Aorta (tissue), 5 donors: ENCODE results near the gene CAPN1. TPM values are rescaled to one million over a fixed set of nuclear protein-coding genes. Genes with fewer than 3 reads are reported as not detected.

Experiments used
- ATAC-seq: fragments of 200-7000 bp; cut with Tn5 transposase; one replicate; pipeline ENCODE4 v1.9.1; 2022; ENCODE audit warnings: moderate library complexity; ENCODE audit not compliant: low FRiP score
- DNase-seq, 2 donors: peaks; one replicate each; pipeline ENCODE4 v3.0.0-alpha.2; 2020
- H3K27ac ChIP-seq, 2 donors: one replicate each; pipeline ENCODE4 v1.5.1; 2013; ENCODE audit warnings: low read length in 2 of 2, mild to moderate bottlenecking in 2 of 2, moderate library complexity in 2 of 2, control low read depth in 1 of 2, inconsistent platforms in 1 of 2, low read depth in 1 of 2
- H3K27me3 ChIP-seq, 2 donors: one replicate each; pipeline ENCODE4 v1.6.1; 2013; ENCODE audit warnings: control low read depth in 1 of 2, low read length in 1 of 2, mild to moderate bottlenecking in 1 of 2, moderate library complexity in 1 of 2; ENCODE audit not compliant: insufficient read depth in 2 of 2, control insufficient read depth in 1 of 2
- H3K36me3 ChIP-seq, 2 donors: one replicate each; pipeline ENCODE4 v1.6.1; 2013; ENCODE audit warnings: control low read depth in 1 of 2, low read length in 1 of 2, mild to moderate bottlenecking in 1 of 2; ENCODE audit not compliant: insufficient read depth in 2 of 2, control insufficient read depth in 1 of 2
- H3K4me1 ChIP-seq, 2 donors: one replicate each; pipeline ENCODE4 v1.6.1; 2013; ENCODE audit warnings: low read length in 2 of 2, control low read depth in 1 of 2, mild to moderate bottlenecking in 1 of 2, moderate library complexity in 1 of 2; ENCODE audit not compliant: insufficient read depth in 2 of 2, control insufficient read depth in 1 of 2
- H3K4me3 ChIP-seq, 2 donors: one replicate each; pipeline ENCODE4 v1.5.1; 2013; ENCODE audit warnings: low read length in 2 of 2, control low read depth in 1 of 2, mild to moderate bottlenecking in 1 of 2
- H3K9me3 ChIP-seq: one replicate; pipeline ENCODE4 v1.6.1; 2013; ENCODE audit warnings: mild to moderate bottlenecking, low read length; ENCODE audit not compliant: control insufficient read depth
- WGBS, 2 donors: extraction: QIAGEN DNeasy Blood & Tissue Kit; methylation state at CpG; one replicate each; pipeline ENCODE4 v1.1.7; 2013; 5-methylcytosine and 5-hydroxymethylcytosine counted together
- intact Hi-C, 2 donors: fragments of 100-400 bp; cut with DNase I; formaldehyde crosslinking; loops; one replicate each; pipeline versions ENCODE4 v1.14.2 to v1.15.0; 2022
- polyA plus RNA-seq, 2 donors: library from polyadenylated mRNA; stranded (reverse); fragments of 200-250 nt; gene quantifications; one replicate each; pipeline ENCODE4 v1.2.3, GENCODE V29; 2013
- total RNA-seq, 2 donors: library from RNA; stranded (reverse); fragmentation: NEBNext Ultra II Directional; extraction: Animal tissue kit (Norgen Biotek cat#: 25700); gene quantifications; one replicate each; pipeline ENCODE4 v1.2.1, GENCODE V29; 2021
- donor health status: healthy with polysubstance abuse.
- donor health status: Bipolar disorder and iron deficiency.
- donor health status: DM: no; HTN: no; CAD: no.
- donor health status: DM: no; HTN: no; CAD: no.
- donor health status: DM: yes; HTN: yes; CAD: no.

CAPN1 gene
- total and polyA plus RNA-seq, 4 donors, result 75.5 to 137 (median 103) TPM

- no peaks in the 10 kb centered on the region for H3K4me1 ChIP-seq
- H3K36me3 ChIP-seq, result no peaks in the 10 kb centered on the region
- H3K27me3 ChIP-seq, result no peaks in the 10 kb centered on the region
- no peak for DNase-seq
- H3K27ac ChIP-seq, result no peak overlapping the region
- H3K4me3 ChIP-seq, result no peak overlapping the region
- no peak for ATAC-seq
- H3K9me3 ChIP-seq, result no peaks in the 10 kb centered on the region
- 88 to 92% methylated on average over 19 of the region's 19 CpGs for WGBS, 2 donors
- intact Hi-C loops, result no loop called here
Measured at GRCh38 chr11:65217441-65218423, 36.0 kb downstream of the CAPN1 start.

DNA sequence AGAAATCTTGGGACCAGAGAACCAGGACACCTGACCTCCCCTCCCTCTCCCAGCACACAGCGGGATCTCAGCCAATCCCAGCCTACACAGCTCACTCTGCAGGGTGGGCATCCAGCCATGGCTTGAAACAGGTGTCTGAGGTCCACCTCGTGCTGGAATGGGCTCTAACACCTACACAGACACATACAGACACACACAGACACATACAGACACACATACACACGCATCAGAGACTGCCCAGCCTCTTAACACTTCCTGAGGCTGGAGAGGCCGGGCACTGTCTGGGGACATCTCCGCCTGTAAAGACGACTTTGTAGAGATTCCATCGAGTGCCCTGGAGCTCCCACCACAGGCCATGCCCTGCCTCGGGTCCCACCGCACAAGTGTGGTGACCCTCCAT lies 36.7 kb downstream of the CAPN1 start:
- Histone ChIP-seq H3K27ac (no peak overlapping the region), H3K4me1 (no peaks in the 10 kb centered on the region), H3K36me3 (no peaks in the 10 kb centered on the region), H3K4me3 (no peak overlapping the region), H3K9me3 (no peaks in the 10 kb centered on the region), H3K27me3 (no peaks in the 10 kb centered on the region)
- intact Hi-C loops, result no loop called here
- no peak for ATAC-seq
- DNase-seq, result no peak
- WGBS, 2 donors, result 88 to 89% methylated on average over 9 of the region's 9 CpGs

DNA sequence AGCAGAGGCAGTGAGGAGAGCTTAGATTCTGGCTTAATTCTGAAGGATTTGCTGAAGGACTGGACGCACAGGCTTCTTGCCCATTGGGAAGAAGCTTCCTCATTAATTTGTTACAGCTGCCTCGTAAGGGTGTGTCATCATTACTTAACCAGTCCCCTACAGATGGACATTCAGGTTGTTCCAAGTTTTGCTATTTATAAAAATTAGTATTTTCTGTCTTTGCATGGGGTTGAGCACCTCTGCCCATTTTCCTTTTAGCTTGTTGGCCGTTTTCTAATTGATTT lies 38.1 kb downstream of the CAPN1 start:
- no peak for ATAC-seq
- Histone ChIP-seq H3K9me3 (no peaks in the 10 kb centered on the region), H3K4me1 (no peaks in the 10 kb centered on the region), H3K4me3 (no peak overlapping the region), H3K27me3 (no peaks in the 10 kb centered on the region), H3K27ac (no peak overlapping the region), H3K36me3 (no peaks in the 10 kb centered on the region)
- DNase-seq, result no peak
- WGBS, 2 donors, result 84 to 90% methylated on average over 3 of the region's 3 CpGs
- intact Hi-C loops, result no loop called here

DNA sequence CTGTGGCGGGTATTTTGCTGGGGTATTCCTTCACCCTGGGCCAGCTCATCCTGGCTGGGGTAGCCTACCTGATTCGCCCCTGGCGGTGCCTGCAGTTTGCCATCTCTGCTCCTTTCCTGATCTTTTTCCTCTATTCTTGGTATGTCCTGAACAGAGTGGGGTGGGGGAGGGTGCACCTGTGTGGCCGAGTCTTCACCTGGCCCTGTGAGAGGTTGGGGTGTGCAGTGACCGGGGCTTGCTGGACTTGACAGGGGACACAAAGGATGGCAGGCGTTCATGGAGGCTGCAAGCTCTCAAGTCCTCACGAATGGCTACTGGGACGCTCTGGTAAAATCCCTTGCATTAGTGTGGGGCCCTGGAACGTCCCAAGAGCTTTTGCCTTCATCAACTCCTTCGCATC lies 39.3 kb downstream of the CAPN1 start:
- no peak overlapping the region for H3K27ac ChIP-seq
- DNase-seq (no peak), ATAC-seq (no peak)
- intact Hi-C loops, result no loop called here
- H3K27me3 ChIP-seq, result no peaks in the 10 kb centered on the region
- WGBS, 2 donors, result 93% methylated on average over 10 of the region's 10 CpGs
- no peaks in the 10 kb centered on the region for H3K36me3 ChIP-seq
- H3K4me1 ChIP-seq, result no peaks in the 10 kb centered on the region
- H3K9me3 ChIP-seq, result no peaks in the 10 kb centered on the region
- H3K4me3 ChIP-seq, result no peak overlapping the region

GRCh38 chr11:65223011-65223410 lies 41.3 kb downstream of the CAPN1 start:
- H3K27me3 ChIP-seq, result no peaks in the 10 kb centered on the region
- no peak overlapping the region for H3K4me3 ChIP-seq
- WGBS, 2 donors, result 87% methylated on average over 8 of the region's 8 CpGs
- no peak for DNase-seq
- H3K36me3 ChIP-seq, result no peaks in the 10 kb centered on the region
- no peak overlapping the region for H3K27ac ChIP-seq
- ATAC-seq, result no peak
- no peaks in the 10 kb centered on the region for H3K4me1 ChIP-seq
- intact Hi-C loops, result no loop called here
- no peaks in the 10 kb centered on the region for H3K9me3 ChIP-seq

DNA sequence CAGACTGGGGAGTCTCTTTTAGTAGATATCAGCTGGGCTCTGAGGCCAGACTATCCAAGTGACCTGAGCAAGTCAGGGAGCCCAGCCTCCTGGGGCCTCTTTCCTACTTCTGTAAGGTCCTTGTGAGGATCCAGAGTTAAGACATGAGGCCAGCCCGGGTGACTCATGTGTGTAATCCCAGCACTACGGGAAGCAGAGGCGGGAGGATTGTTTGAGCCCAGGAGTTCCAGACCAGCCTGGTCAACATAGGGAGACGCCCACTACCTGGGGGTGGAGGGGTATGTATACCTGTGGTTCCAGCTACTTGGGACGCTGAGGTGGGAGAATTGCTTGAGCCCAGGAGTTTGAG lies 43.2 kb downstream of the CAPN1 start:
- 54 to 60% methylated on average over 5 of the region's 5 CpGs for WGBS, 2 donors
- intact Hi-C loops, result loop anchor here (1.0 to 5.0 kb wide), 2 partner anchors 90 to 92 kb away; no protein-coding TSS in a partner anchor

GRCh38 chr11:65225279-65226102 lies 43.8 kb downstream of the CAPN1 start:
- H3K9me3 ChIP-seq, result no peaks in the 10 kb centered on the region
- no peak overlapping the region for H3K4me3 ChIP-seq
- H3K4me1 ChIP-seq, result no peaks in the 10 kb centered on the region
- DNase-seq, result peak; percentile 79 to 88
- no peak overlapping the region for H3K27ac ChIP-seq
- intact Hi-C loops, result loop anchor here (1.0 to 5.0 kb wide), 2 partner anchors 90 to 92 kb away; no protein-coding TSS in a partner anchor
- 9% methylated on average over 42 of the region's 42 CpGs for WGBS, 2 donors
- no peaks in the 10 kb centered on the region for H3K27me3 ChIP-seq
- peak; percentile 79 for ATAC-seq
- no peaks in the 10 kb centered on the region for H3K36me3 ChIP-seq

More for the DNA sequence above, 43.2 kb downstream of the CAPN1 start:
- Histone ChIP-seq H3K9me3 (no peaks in the 10 kb centered on the region), H3K4me1 (no peaks in the 10 kb centered on the region), H3K27me3 (no peaks in the 10 kb centered on the region), H3K4me3 (no peak overlapping the region), H3K36me3 (no peaks in the 10 kb centered on the region), H3K27ac (no peak overlapping the region)
- DNase-seq (no peak), ATAC-seq (peak; percentile 72)

- no peak for ATAC-seq
- intact Hi-C loops, result loop anchor here in 1 of 2 donors (5.0 kb wide), 1 partner anchor 91 kb away; no protein-coding TSS in a partner anchor
- Histone ChIP-seq H3K4me3 (no peak overlapping the region), H3K4me1 (no peaks in the 10 kb centered on the region), H3K9me3 (no peaks in the 10 kb centered on the region), H3K36me3 (no peaks in the 10 kb centered on the region), H3K27me3 (no peaks in the 10 kb centered on the region), H3K27ac (no peak overlapping the region)
- DNase-seq, result no peak
- WGBS, 2 donors, result 50 to 56% methylated on average over 7 of the region's 7 CpGs
Measured at GRCh38 chr11:65226103-65226442, 44.3 kb downstream of the CAPN1 start.
